Mesenchymal stem cell (in vitro differentiated cells and primary cell): Measurements from ENCODE around the gene KRTAP6-2.

Source experiments
- DNase-seq: peaks from one replicate; pipeline ENCODE4 v3.0.0-alpha.2; 2013
- H2AFZ ChIP-seq: one replicate; pipeline ENCODE4 v1.6.1; 2013; ENCODE audit warnings: low read depth, mild to moderate bottlenecking, control low read depth, inconsistent platforms, low read length, moderate library complexity
- H2AK5ac ChIP-seq: 2 replicates; pipeline ENCODE4 v1.6.1; 2013; ENCODE audit warnings: low read length, moderate library complexity, mild to moderate bottlenecking, inconsistent platforms; ENCODE audit not compliant: severe bottlenecking
- H2BK120ac ChIP-seq: one replicate; pipeline ENCODE4 v1.6.1; 2013; ENCODE audit warnings: low read depth, mild to moderate bottlenecking, inconsistent platforms, low read length, moderate library complexity
- H2BK12ac ChIP-seq, 2 experiments: one replicate each; pipeline ENCODE4 v1.6.1; 2013; ENCODE audit warnings: inconsistent platforms in 2 of 2, low read length in 2 of 2, mild to moderate bottlenecking in 2 of 2, moderate library complexity in 2 of 2, control low read depth in 1 of 2
- H2BK15ac ChIP-seq: one replicate; pipeline ENCODE4 v1.6.1; 2013; ENCODE audit warnings: mild to moderate bottlenecking, low read depth, inconsistent platforms; ENCODE audit not compliant: poor library complexity, severe bottlenecking
- H2BK5ac ChIP-seq: 2 replicates; pipeline ENCODE4 v1.6.1; 2013; ENCODE audit warnings: low read depth, mild to moderate bottlenecking, low read length, control low read depth, inconsistent platforms; ENCODE audit not compliant: poor library complexity, severe bottlenecking
- H3K14ac ChIP-seq, 2 experiments: one replicate each; pipeline ENCODE4 v1.6.1; 2013; ENCODE audit warnings: inconsistent platforms in 2 of 2, low read length in 2 of 2, control low read depth in 1 of 2, mild to moderate bottlenecking in 1 of 2, moderate library complexity in 1 of 2
- H3K18ac ChIP-seq, 2 experiments: one replicate each; pipeline ENCODE4 v1.6.1; 2013; ENCODE audit warnings: inconsistent platforms in 2 of 2, low read length in 2 of 2, control low read depth in 1 of 2, low read depth in 1 of 2, mild to moderate bottlenecking in 1 of 2
- H3K23ac ChIP-seq, 2 experiments: one replicate each; pipeline ENCODE4 v1.6.1; 2013; ENCODE audit warnings: inconsistent platforms in 2 of 2, low read length in 2 of 2, mild to moderate bottlenecking in 2 of 2, moderate library complexity in 2 of 2, control low read depth in 1 of 2
- H3K27ac ChIP-seq: 2 replicates; pipeline ENCODE4 v1.5.1; 2013; ENCODE audit warnings: mild to moderate bottlenecking, moderate library complexity, low read length, control low read depth, inconsistent platforms; ENCODE audit not compliant: poor library complexity, severe bottlenecking
- H3K27me3 ChIP-seq, 2 experiments: 2 replicates each; pipeline versions ENCODE4 v1.6.1 to v1.7.0; 2013; ENCODE audit warnings: low read length in 2 of 2, mild to moderate bottlenecking in 2 of 2, moderate library complexity in 2 of 2, control low read depth in 1 of 2, inconsistent platforms in 1 of 2; ENCODE audit not compliant: control insufficient read depth in 1 of 2, insufficient read depth in 1 of 2
- H3K36me3 ChIP-seq, 2 experiments: 2 replicates each; pipeline versions ENCODE4 v1.6.1 to v1.7.0; 2013; ENCODE audit warnings: low read length in 2 of 2, control low read depth in 1 of 2, inconsistent platforms in 1 of 2, low read depth in 1 of 2, mild to moderate bottlenecking in 1 of 2; ENCODE audit not compliant: insufficient read depth in 2 of 2, control insufficient read depth in 1 of 2
- H3K4ac ChIP-seq, 2 experiments: one replicate each; pipeline ENCODE4 v1.6.1; 2013; ENCODE audit warnings: inconsistent platforms in 2 of 2, low read length in 2 of 2, mild to moderate bottlenecking in 2 of 2, moderate library complexity in 2 of 2, control low read depth in 1 of 2, low read depth in 1 of 2
- H3K4me1 ChIP-seq: 2 replicates; pipeline ENCODE4 v1.6.1; 2013; ENCODE audit warnings: low read depth, low read length, control low read depth; ENCODE audit not compliant: control insufficient read depth, insufficient read depth
- H3K4me2 ChIP-seq: 2 replicates; pipeline ENCODE4 v1.6.1; 2013; ENCODE audit warnings: low read length, mild to moderate bottlenecking, inconsistent platforms; ENCODE audit not compliant: poor library complexity, severe bottlenecking
- H3K4me3 ChIP-seq, 2 experiments: 2 replicates each; pipeline versions ENCODE4 v1.5.1 to v1.7.0; 2013; ENCODE audit warnings: low read length in 2 of 2, mild to moderate bottlenecking in 2 of 2, control low read depth in 1 of 2, low read depth in 1 of 2; ENCODE audit not compliant: insufficient read depth in 1 of 2
- H3K79me1 ChIP-seq: replicated peaks from 2 replicates; pipeline ENCODE4 v1.6.1; 2013; ENCODE audit warnings: mild to moderate bottlenecking, control low read depth, low read length, inconsistent platforms; ENCODE audit not compliant: poor library complexity, severe bottlenecking
- H3K9ac ChIP-seq: 2 replicates; pipeline ENCODE4 v1.7.0; 2013; ENCODE audit warnings: mild to moderate bottlenecking, low read length, moderate library complexity
- H3K9me3 ChIP-seq: 2 replicates; pipeline ENCODE4 v1.7.0; 2013; ENCODE audit warnings: mild to moderate bottlenecking, low read length; ENCODE audit not compliant: control insufficient read depth
- H4K8ac ChIP-seq: one replicate; pipeline ENCODE4 v1.6.1; 2013; ENCODE audit warnings: inconsistent platforms, mild to moderate bottlenecking, low read length, moderate library complexity
- H4K91ac ChIP-seq: one replicate; pipeline ENCODE4 v1.6.1; 2013; ENCODE audit warnings: mild to moderate bottlenecking, low read length, inconsistent platforms
- WGBS: methylation state at CpG from one replicate; pipeline ENCODE4 v1.1.7; 2013; ENCODE audit warnings: mixed read lengths; 5-methylcytosine and 5-hydroxymethylcytosine counted together

The KRTAP6-2 gene

GRCh38 chr21:30580132-30580531, 18.6 kb downstream of the KRTAP6-2 start:
- no peak overlapping the region for H3K23ac ChIP-seq
- no peak overlapping the region for H3K4ac ChIP-seq
- no peak overlapping the region for H2AK5ac ChIP-seq
- H3K9ac ChIP-seq, result no peak overlapping the region
- H3K14ac ChIP-seq, result no peak overlapping the region
- H2BK120ac ChIP-seq, result no peak overlapping the region
- no peak overlapping the region for H3K27ac ChIP-seq
- no peak overlapping the region for H2BK15ac ChIP-seq
- H3K27me3 ChIP-seq, result no peaks in the 10 kb centered on the region
- H3K4me3 ChIP-seq, result no peak overlapping the region
- no peak overlapping the region for H2AFZ ChIP-seq
- DNase-seq, result no peak
- no peak overlapping the region for H4K8ac ChIP-seq
- no peak overlapping the region for H3K18ac ChIP-seq
- H2BK12ac ChIP-seq, result no peak overlapping the region
- no peaks in the 10 kb centered on the region for H3K79me1 ChIP-seq
- H3K4me2 ChIP-seq, result no peak overlapping the region
- no peak overlapping the region for H4K91ac ChIP-seq
- no peaks in the 10 kb centered on the region for H3K36me3 ChIP-seq
- H2BK5ac ChIP-seq, result no peak overlapping the region
- no peaks in the 10 kb centered on the region for H3K4me1 ChIP-seq
- H3K9me3 ChIP-seq, result peaks cover 9% of the 10 kb centered on the region
- WGBS, result 54% methylated on average over 3 of the region's 3 CpGs

GRCh38 chr21:30579346-30579745, 19.4 kb downstream of the KRTAP6-2 start:
- DNase-seq, result no peak
- no peaks in the 10 kb centered on the region for H3K4me1 ChIP-seq
- H3K4me3 ChIP-seq, result no peak overlapping the region
- H3K4me2 ChIP-seq, result no peak overlapping the region
- H3K23ac ChIP-seq, result no peak overlapping the region
- whole genome bisulfite sequencing, result 63% methylated on average over 1 of the region's 1 CpG
- no peaks in the 10 kb centered on the region for H3K36me3 ChIP-seq
- no peak overlapping the region for H4K91ac ChIP-seq
- H3K27ac ChIP-seq, result no peak overlapping the region
- no peak overlapping the region for H2BK12ac ChIP-seq
- H2BK5ac ChIP-seq, result no peak overlapping the region
- no peak overlapping the region for H2AK5ac ChIP-seq
- H4K8ac ChIP-seq, result no peak overlapping the region
- H3K14ac ChIP-seq, result no peak overlapping the region
- no peak overlapping the region for H2BK120ac ChIP-seq
- no peak overlapping the region for H3K9ac ChIP-seq
- peaks cover 5% of the 10 kb centered on the region for H3K9me3 ChIP-seq
- H3K4ac ChIP-seq, result no peak overlapping the region
- H3K27me3 ChIP-seq, result no peaks in the 10 kb centered on the region
- no peak overlapping the region for H2AFZ ChIP-seq
- H3K79me1 ChIP-seq, result no peaks in the 10 kb centered on the region
- no peak overlapping the region for H2BK15ac ChIP-seq
- H3K18ac ChIP-seq, result no peak overlapping the region

GRCh38 chr21:30577766-30578165, 20.9 kb downstream of the KRTAP6-2 start:
- Histone ChIP-seq H3K36me3 (no peaks in the 10 kb centered on the region), H3K9ac (no peak overlapping the region), H3K4me3 (no peak overlapping the region)

GRCh38 chr21:30567617-30568016, 31.1 kb downstream of the KRTAP6-2 start:
- Histone ChIP-seq H3K23ac (no peak overlapping the region), H3K9me3 (no peaks in the 10 kb centered on the region), H3K4me3 (no peak overlapping the region), H3K36me3 (no peaks in the 10 kb centered on the region), H3K4me1 (no peaks in the 10 kb centered on the region), H3K4ac (no peak overlapping the region), H2AK5ac (no peak overlapping the region), H4K8ac (no peak overlapping the region), H3K14ac (no peak overlapping the region), H3K27me3 (no peaks in the 10 kb centered on the region), H4K91ac (no peak overlapping the region), H2BK12ac (no peak overlapping the region), H3K27ac (no peak overlapping the region), H3K9ac (no peak overlapping the region), H2AFZ (no peak overlapping the region), H3K4me2 (no peak overlapping the region), H2BK120ac (no peak overlapping the region), H3K18ac (no peak overlapping the region), H2BK15ac (no peak overlapping the region), H2BK5ac (no peak overlapping the region), H3K79me1 (no peaks in the 10 kb centered on the region)
- DNase-seq, result no peak

More at GRCh38 chr21:30577766-30578165, 20.9 kb downstream of the KRTAP6-2 start:
- Histone ChIP-seq H3K4ac (no peak overlapping the region), H2BK5ac (no peak overlapping the region), H4K91ac (no peak overlapping the region), H3K18ac (no peak overlapping the region), H3K4me2 (no peak overlapping the region), H2AFZ (no peak overlapping the region), H3K14ac (no peak overlapping the region), H2AK5ac (no peak overlapping the region), H3K79me1 (no peaks in the 10 kb centered on the region), H4K8ac (no peak overlapping the region), H2BK15ac (no peak overlapping the region), H2BK12ac (no peak overlapping the region), H3K23ac (no peak overlapping the region), H3K27ac (no peak overlapping the region), H2BK120ac (no peak overlapping the region), H3K27me3 (no peaks in the 10 kb centered on the region), H3K4me1 (no peaks in the 10 kb centered on the region), H3K9me3 (peaks cover 5% of the 10 kb centered on the region)
- no peak for DNase-seq
